ENCODE measurements around the gene ADAM10.

The ADAM10 gene

GRCh38 chr15:58544756-58545155 is 204.8 kb downstream of the ADAM10 start:
- TF ChIP-seq EZH2 (IDR thresholded peaks at IDR 0.05; ENCODE audit: borderline replicate concordance, low read length): no peak
- TF ChIP-seq CTCF (IDR thresholded peaks at IDR 0.05; ENCODE audit: low read length): no peak
- Histone ChIP-seq H3K9me2 (ENCODE audit: low read depth, low read length) (no peaks in the 10 kb centered on the region), H3K9ac (ENCODE audit: low read length) (no peak overlapping the region)

GRCh38 chr15:58543664-58544335 is 205.7 kb downstream of the ADAM10 start:
- no peak for TF ChIP-seq EZH2 (IDR thresholded peaks at IDR 0.05; ENCODE audit: borderline replicate concordance, low read length)
- TF ChIP-seq CTCF (IDR thresholded peaks at IDR 0.05; ENCODE audit: low read length): no peak
- peaks cover 3% of the 10 kb centered on the region; the same call in 1 of the 2 replicates for H3K36me3 ChIP-seq (ENCODE audit: insufficient read depth, low read length)
- peaks cover 17% of the 10 kb centered on the region for H3K4me1 ChIP-seq (ENCODE audit: insufficient read depth, low read length, severe bottlenecking)
- H3K27ac ChIP-seq (ENCODE audit: low read depth, low read length, poor library complexity, severe bottlenecking): no peak overlapping the region
- H2AFZ ChIP-seq (ENCODE audit: low read length): no peak overlapping the region
- H3K79me2 ChIP-seq (ENCODE audit: insufficient read depth, low read length): no peaks in the 10 kb centered on the region
- H3K9ac ChIP-seq (ENCODE audit: low read length): no peak overlapping the region
- H3K9me2 ChIP-seq (ENCODE audit: low read depth, low read length): no peaks in the 10 kb centered on the region
- no peaks in the 10 kb centered on the region for H4K20me1 ChIP-seq (ENCODE audit: insufficient read depth, low read length)
- no peak overlapping the region for H3K4me2 ChIP-seq (ENCODE audit: low read length)
- no peaks in the 10 kb centered on the region for H3K9me3 ChIP-seq (ENCODE audit: low read length)
- no peaks in the 10 kb centered on the region for H3F3A ChIP-seq (ENCODE audit: insufficient read depth, low read length)
- H3K4me3 ChIP-seq (ENCODE audit: low read depth, low read length, poor library complexity, severe bottlenecking): no peak overlapping the region
- H3K27me3 ChIP-seq (ENCODE audit: insufficient read depth, low read length): no peaks in the 10 kb centered on the region

More at GRCh38 chr15:58544756-58545155, 204.8 kb downstream of the ADAM10 start:
- no peak overlapping the region for H3K27ac ChIP-seq (ENCODE audit: low read depth, low read length, poor library complexity, severe bottlenecking)
- H3K27me3 ChIP-seq (ENCODE audit: insufficient read depth, low read length): no peaks in the 10 kb centered on the region
- H3F3A ChIP-seq (ENCODE audit: insufficient read depth, low read length): no peaks in the 10 kb centered on the region
- H2AFZ ChIP-seq (ENCODE audit: low read length): no peak overlapping the region
- H3K4me2 ChIP-seq (ENCODE audit: low read length): no peak overlapping the region
- H3K9me3 ChIP-seq (ENCODE audit: low read length): no peaks in the 10 kb centered on the region
- no peaks in the 10 kb centered on the region for H3K36me3 ChIP-seq (ENCODE audit: insufficient read depth, low read length)
- H3K4me1 ChIP-seq (ENCODE audit: insufficient read depth, low read length, severe bottlenecking): peaks cover 25% of the 10 kb centered on the region
- H3K4me3 ChIP-seq (ENCODE audit: low read depth, low read length, poor library complexity, severe bottlenecking): no peak overlapping the region
- H3K79me2 ChIP-seq (ENCODE audit: insufficient read depth, low read length): no peaks in the 10 kb centered on the region
- no peaks in the 10 kb centered on the region for H4K20me1 ChIP-seq (ENCODE audit: insufficient read depth, low read length)

- TF ChIP-seq CTCF (IDR thresholded peaks at IDR 0.05; ENCODE audit: low read length): no peak
- TF ChIP-seq EZH2 (IDR thresholded peaks at IDR 0.05; ENCODE audit: borderline replicate concordance, low read length): no peak
Observed at GRCh38 chr15:58541410-58542087, 208.0 kb downstream of the ADAM10 start.

More at GRCh38 chr15:58541410-58542087, 208.0 kb downstream of the ADAM10 start:
- no peaks in the 10 kb centered on the region for H3K79me2 ChIP-seq (ENCODE audit: insufficient read depth, low read length)
- H3K4me1 ChIP-seq (ENCODE audit: insufficient read depth, low read length, severe bottlenecking): no peaks in the 10 kb centered on the region
- H2AFZ ChIP-seq (ENCODE audit: low read length): no peak overlapping the region
- no peaks in the 10 kb centered on the region for H3K27me3 ChIP-seq (ENCODE audit: insufficient read depth, low read length)
- peaks cover 4% of the 10 kb centered on the region; the same call in 1 of the 2 replicates for H3K36me3 ChIP-seq (ENCODE audit: insufficient read depth, low read length)
- H3F3A ChIP-seq (ENCODE audit: insufficient read depth, low read length): no peaks in the 10 kb centered on the region
- H3K4me3 ChIP-seq (ENCODE audit: low read depth, low read length, poor library complexity, severe bottlenecking): no peak overlapping the region
- no peak overlapping the region for H3K27ac ChIP-seq (ENCODE audit: low read depth, low read length, poor library complexity, severe bottlenecking)
- H4K20me1 ChIP-seq (ENCODE audit: insufficient read depth, low read length): no peaks in the 10 kb centered on the region
- H3K9me2 ChIP-seq (ENCODE audit: low read depth, low read length): no peaks in the 10 kb centered on the region
- H3K9ac ChIP-seq (ENCODE audit: low read length): no peak overlapping the region
- H3K4me2 ChIP-seq (ENCODE audit: low read length): no peak overlapping the region
- no peaks in the 10 kb centered on the region for H3K9me3 ChIP-seq (ENCODE audit: low read length)

Data from OCI-LY1 (cell line).